GM19324 (cell line): ENCODE measurements around the gene DDOST.

Experiments
- ATAC-seq: cut with Tn5 transposase; IDR thresholded peaks from one replicate; pipeline ENCODE4 v1.9.1; 2021; ENCODE audit warnings: mild to moderate bottlenecking, moderate library complexity; ENCODE audit not compliant: unreplicated experiment, low FRiP score

Gene DDOST

DNA sequence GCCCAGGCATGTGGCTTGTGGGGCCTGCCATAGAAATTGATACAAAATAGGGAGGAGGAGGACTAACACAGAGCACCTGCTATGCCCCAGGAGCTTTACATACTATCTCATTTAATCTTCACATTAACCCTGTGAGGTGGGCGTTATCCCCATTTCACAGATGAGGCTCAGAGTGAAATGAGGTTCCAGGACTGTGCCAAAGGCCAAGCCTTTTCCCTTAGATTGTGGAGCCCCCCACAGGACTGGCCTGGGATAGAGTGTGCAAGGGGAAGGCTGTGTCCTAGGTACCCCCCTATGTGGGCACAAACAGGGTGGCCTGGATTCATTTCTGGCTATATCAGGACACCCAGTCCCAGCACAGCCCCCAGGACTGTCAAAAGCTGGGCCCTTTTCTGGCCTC, 2.2 kb upstream of the DDOST start:
- ATAC-seq, result no peak

DNA sequence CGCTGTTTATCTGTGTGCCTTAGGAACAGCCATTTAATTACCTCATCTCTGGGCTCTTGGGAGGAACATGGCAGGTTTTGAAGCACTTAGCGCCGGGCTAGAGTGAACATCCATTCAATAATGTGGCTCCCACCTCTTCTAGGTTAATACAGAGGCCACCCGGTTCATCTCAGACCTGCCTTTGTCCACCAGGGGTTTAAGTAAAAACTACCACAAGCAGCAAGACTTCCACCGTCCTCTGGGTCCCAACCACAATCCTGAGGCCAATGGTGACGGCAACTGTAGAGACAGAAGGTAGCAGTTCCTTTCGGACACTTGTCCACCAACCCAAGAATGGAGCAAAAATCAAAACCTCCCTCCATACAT, 924 bp upstream of the DDOST start:
- no peak for ATAC-seq

GRCh38 chr1:20660847-20661206, 342 bp downstream of the DDOST start:
- ATAC-seq, result no peak

DNA sequence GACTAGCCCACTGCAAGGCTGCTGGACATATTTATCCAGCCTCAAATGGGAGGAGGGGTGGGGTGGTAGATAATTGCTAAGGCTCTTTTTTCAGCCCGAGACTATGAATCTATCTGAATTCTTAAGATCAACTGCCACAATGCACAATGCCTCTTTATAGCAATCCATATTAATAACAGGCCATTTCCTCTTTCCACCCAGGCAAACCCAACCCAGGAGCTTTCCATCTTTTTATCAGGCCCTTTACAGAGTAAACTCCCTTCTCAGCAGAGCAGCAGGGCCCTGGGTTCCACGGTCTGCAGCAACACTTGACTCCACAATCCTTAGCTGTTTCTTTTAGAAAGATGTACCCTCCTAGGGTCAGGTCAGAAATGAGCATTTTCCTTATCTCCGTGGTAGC, 806 bp downstream of the DDOST start:
- ATAC-seq, result no peak

DNA sequence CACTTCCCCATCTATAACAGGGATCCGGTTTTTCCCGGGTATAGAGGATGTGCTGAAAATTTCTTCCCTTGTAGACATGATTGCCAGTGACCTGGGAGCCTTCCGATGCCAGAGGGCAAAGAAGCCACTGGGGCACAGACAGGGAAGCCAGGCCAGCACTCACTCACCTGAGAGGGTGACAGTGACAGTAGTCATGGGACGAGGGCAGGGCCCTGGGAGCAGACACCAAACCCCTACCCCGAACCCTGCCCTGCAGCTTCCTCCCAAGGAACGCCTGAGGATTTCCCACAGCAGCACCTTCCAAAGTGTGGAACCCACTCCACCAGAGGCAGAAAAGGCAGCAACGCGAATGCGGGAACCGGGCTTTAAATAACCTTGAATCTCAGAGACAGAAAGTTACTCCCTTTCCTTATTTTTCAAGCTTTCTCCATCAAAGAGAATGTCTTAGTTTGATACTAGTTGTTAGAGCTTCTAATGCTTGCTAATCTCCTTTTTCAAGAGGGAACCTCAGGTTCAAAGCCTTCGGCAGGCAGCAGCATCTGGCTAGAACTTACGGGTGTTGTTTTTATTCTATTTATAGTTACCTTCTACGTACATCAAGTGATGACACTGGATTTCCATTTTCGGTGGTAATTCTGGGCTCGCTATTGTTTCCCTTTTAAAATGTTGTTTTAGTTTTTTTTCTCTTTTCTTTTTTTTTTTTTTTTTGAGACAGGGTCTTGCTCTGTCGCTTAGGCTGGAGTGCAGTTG, 2.8 kb downstream of the DDOST start:
- no peak for ATAC-seq

DNA sequence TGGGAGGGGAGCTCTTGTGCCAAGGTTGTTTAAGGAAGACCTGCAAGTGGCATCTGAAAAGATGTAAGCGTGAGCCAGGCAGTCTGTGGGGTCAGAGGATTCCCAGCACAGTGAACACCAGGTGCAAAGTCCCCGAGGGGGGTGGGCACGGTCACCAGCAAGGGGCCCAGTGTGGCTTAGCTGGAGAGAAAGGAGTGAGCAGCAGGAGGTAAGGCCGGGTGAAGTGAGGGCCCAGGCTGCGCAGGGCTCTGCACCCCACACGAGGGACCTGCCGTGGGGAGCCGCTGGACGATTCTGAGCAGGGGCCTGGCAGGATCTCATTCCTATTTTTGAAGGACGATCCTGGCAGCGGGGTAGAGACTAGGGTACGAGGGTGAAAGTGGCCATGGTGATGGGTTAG, 4.1 kb downstream of the DDOST start:
- no peak for ATAC-seq

GRCh38 chr1:20654104-20654690, 7.0 kb downstream of the DDOST start:
- ATAC-seq, result no peak

DNA sequence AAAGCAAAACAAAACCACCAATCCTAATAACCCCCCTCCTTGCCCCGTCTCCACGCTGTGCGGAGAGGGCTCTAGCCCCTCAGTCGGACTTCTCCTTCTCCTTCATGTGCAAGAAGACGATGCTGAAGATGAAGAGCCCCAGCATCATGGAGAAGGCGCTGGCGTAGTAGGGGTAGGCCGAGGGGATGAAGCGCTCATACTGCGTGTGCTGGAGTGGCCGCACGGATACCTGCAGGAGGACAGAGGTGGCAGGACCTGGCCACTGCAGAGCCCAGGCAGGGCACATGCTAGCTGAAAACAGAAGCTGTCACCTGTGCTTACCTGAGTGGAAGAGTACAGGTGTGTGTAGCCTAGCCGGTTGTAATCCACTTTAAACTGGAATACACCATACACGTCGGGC, 8.9 kb downstream of the DDOST start:
- no peak for ATAC-seq

DNA sequence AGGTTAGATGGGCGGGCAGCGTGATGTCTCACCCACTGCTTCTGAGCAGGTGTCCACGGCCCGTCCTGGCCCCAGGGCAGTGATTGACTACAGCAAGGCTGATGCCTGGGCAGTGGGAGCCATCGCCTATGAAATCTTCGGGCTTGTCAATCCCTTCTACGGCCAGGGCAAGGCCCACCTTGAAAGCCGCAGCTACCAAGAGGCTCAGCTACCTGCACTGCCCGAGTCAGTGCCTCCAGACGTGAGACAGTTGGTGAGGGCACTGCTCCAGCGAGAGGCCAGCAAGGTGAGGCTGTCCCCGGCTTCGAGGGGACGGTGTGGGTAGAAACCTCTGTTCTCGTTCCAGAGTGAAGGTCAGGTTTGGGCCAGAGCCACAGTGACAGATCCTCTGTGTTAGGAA, 12.2 kb downstream of the DDOST start:
- ATAC-seq, result no peak

DNA sequence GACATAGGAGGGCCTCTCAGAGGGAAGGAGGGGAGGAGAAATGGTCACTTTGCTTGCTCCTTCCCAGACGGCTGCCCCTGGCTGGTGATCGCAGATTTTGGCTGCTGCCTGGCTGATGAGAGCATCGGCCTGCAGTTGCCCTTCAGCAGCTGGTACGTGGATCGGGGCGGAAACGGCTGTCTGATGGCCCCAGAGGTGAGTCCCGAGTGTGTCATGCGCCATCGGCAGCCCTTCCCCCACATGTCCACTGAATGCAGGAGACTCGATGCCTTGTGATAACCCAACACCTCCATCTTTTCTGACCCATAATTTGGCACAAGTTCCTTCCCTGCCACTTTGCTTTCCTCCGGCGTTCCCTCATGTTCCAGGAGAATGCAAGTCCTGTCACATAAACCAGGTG, 12.7 kb downstream of the DDOST start:
- ATAC-seq, result no peak

- no peak for ATAC-seq
Measured at GRCh38 chr1:20645414-20645813, 15.8 kb downstream of the DDOST start.

DNA sequence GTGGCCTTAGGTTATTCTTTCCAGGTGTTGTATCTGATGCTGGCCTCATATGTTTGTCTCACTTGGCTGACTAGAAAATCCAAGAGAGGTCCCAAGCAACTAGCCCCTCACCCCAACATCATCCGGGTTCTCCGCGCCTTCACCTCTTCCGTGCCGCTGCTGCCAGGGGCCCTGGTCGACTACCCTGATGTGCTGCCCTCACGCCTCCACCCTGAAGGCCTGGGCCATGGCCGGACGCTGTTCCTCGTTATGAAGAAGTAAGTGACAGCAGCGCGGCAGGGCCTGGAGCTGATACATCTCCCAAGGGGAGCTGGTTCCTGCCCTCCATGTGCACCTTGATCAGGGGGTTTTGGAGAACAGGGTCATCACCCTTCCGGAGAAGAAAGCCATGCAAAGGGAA, 16.8 kb downstream of the DDOST start:
- ATAC-seq, result no peak

DNA sequence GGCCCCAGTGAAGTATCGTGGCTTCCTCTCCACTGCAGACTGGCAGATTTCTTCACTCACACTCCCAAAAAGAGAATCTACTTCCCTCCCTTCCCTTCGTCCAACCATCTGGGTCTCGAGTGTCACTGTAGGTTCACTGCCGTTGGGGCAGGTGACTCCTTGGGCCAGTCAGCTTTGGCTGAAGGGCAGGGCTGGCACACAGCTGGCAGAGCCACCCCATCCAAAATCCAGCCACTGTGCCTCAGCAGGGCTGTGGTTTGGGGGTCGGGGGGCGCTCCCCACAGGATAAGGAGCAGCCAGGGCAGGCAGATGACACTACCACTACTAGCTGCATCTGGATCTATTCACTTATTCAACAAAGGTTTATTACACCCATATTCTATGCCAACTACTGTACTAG, 18.1 kb downstream of the DDOST start:
- no peak for ATAC-seq

GRCh38 chr1:20641975-20642374, 19.2 kb downstream of the DDOST start:
- no peak for ATAC-seq

- ATAC-seq, result no peak
Measured at GRCh38 chr1:20640183-20640597, 21.0 kb downstream of the DDOST start.

GRCh38 chr1:20636785-20637347, 24.3 kb downstream of the DDOST start:
- ATAC-seq, result no peak

GRCh38 chr1:20634594-20635084, 26.5 kb downstream of the DDOST start:
- ATAC-seq, result no peak

DNA sequence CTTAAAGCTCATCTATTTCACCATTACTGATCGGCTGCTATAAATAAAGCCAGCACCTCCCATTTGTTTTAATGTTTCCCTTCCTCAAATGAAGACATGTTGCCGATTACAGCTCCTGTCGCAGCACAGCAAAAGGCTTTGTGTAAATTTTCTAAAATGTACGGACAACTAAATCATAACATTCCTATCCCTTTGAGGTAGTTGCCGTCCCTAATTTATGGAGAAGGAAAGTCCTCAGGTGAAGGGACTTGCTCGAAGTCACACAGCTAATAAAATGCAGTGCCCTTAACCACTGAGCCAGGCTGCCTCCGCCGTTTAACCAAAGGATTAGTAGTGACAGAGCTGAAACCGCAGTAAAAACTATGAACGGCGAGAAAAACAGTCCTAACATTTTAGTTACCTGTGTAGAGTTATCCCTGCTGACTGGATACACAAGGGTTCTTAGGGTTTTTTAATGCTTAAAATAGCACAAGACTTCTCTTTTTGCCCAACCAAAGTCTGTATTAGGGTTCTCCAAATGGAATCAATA, 27.0 kb downstream of the DDOST start:
- no peak for ATAC-seq

DNA sequence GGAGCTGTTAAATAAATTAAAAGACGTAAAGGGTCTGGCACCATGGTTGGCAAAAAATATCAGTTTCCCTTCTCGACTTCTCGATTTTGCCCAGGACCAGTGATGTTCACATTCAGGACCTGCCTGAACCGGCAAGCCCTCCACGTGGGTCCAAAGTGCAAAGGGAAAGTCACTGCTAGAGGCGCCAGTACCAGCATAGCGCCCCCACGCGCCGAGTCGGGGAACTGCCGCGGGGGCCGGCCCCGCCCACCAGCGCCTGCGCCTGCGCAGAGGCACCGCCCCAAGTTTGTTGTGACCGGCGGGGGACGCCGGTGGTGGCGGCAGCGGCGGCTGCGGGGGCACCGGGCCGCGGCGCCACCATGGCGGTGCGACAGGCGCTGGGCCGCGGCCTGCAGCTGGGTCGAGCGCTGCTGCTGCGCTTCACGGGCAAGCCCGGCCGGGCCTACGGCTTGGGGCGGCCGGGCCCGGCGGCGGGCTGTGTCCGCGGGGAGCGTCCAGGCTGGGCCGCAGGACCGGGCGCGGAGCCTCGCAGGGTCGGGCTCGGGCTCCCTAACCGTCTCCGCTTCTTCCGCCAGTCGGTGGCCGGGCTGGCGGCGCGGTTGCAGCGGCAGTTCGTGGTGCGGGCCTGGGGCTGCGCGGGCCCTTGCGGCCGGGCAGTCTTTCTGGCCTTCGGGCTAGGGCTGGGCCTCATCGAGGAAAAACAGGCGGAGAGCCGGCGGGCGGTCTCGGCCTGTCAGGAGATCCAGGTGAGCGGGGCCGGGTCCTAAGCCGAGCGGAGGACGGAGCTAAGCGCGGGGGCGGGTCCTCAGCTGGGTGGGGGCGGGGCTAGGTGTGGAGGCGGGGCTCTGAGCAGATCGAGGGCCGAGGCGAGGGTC, 27.7 kb downstream of the DDOST start, which contains the start of gene PINK1:
PINK1 (plus strand) TSS at position 269 of the 875 bp plus-strand sequence; CDS start at position 360, 91 bp downstream.
- ATAC-seq, result peak; percentile 70

DNA sequence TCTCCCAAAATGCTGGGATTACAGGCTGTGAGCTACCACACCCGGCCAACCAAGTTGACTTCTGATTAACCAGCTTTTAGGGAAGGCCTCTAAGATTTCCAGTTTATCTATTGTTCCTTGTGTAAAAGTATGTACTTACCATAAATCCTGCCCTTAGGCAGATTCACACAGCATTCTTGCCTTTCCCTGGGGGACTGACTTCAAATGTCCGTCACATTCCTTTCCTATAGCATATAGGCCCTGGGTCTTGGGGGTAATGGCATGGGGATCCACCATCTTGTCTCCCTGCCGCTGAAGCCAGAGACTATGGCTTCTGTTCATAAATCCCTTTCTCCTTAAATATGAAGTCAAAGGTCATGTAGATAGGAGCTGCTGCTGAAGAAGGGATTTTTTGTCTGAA, 28.8 kb downstream of the DDOST start:
- no peak for ATAC-seq

- no peak for ATAC-seq
Measured at GRCh38 chr1:20630729-20631128, 30.4 kb downstream of the DDOST start.
